ENCODE measurements around the gene DYRK1A.

DYRK1A gene

GRCh38 chr21:37561941-37562919 is 195.7 kb downstream of the DYRK1A start:
- TF ChIP-seq CTCF (conservative IDR thresholded peaks at IDR 0.05) = no peak
- H3K27ac ChIP-seq = no peak overlapping the region

- no peak for TF ChIP-seq CTCF (conservative IDR thresholded peaks at IDR 0.05)
- H3K27ac ChIP-seq = peak overlapping the region; percentile 76
These were observed 196.5 kb downstream of the DYRK1A start for GRCh38 chr21:37562920-37563640.

- H3K27ac ChIP-seq = peak overlapping the region; percentile 76
- TF ChIP-seq CTCF (conservative IDR thresholded peaks at IDR 0.05) = peak; percentile 64
These were observed 197.2 kb downstream of the DYRK1A start for GRCh38 chr21:37563641-37564340.

GRCh38 chr21:37564341-37564923 is 197.9 kb downstream of the DYRK1A start:
- H3K27ac ChIP-seq = peak overlapping the region; percentile 76
- no peak for TF ChIP-seq CTCF (conservative IDR thresholded peaks at IDR 0.05)

GRCh38 chr21:37564924-37565529 is 198.5 kb downstream of the DYRK1A start:
- no peak for TF ChIP-seq CTCF (conservative IDR thresholded peaks at IDR 0.05)
- peak overlapping the region; percentile 76; the same call in 1 of the 2 replicates for H3K27ac ChIP-seq

- no peak for TF ChIP-seq CTCF (conservative IDR thresholded peaks at IDR 0.05)
- no peak overlapping the region for H3K27ac ChIP-seq
These were observed 199.1 kb downstream of the DYRK1A start for GRCh38 chr21:37565530-37566223.

Measured in VCaP (cell line).